SKM-1 treated with dmso at 0.1 percent for 144 hours (cell line): Measurements from ENCODE around the gene GRK3.
A peak's percentile ranks its signal among the peaks of the same experiment; 100 is the strongest.

Experiments
- DNase-seq: peaks from one replicate; lab custom pipeline; 2025; ENCODE audit not compliant: unreplicated experiment; lab: John Stamatoyannopoulos, UW

The GRK3 gene

DNA sequence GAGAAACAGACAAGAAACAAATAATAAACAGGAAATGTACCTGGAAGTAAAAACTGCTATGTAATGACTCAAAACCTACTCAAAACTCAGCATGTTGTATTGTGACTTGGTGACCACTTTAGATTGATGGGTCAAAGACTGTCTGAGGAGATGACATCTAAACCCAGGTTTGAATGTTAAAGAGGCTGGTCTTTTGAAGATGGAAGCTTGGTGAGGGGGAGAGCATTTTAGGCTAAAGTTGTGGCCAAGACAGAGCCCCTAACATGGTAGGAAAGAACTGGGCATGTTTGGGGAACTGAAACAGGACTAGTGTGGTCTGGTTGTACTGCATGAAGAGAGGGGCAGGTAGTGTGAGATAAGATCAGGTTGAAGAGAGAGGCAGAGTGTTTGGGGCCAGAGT, 92.2 kb downstream of the GRK3 start:
- DNase-seq: no peak

DNA sequence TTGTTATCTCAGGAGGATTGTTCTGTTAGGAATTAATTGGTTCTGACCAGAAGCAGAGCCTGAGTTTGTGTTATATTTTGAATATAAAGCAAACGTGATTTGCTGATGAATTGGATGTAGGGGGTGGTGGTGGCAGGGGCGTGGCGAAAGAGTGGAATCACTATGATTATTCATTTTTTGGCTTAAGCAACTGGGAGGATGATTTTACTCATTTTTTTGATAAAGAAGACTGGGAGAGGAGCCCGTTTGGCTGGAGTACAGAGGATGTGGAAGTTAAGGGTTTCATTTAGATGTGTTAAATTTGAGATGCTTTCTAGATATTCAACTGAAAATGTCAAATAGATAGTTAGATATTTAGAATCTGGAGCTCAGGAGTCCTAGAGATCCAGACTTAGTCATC, 94.2 kb downstream of the GRK3 start:
- DNase-seq: no peak

DNA sequence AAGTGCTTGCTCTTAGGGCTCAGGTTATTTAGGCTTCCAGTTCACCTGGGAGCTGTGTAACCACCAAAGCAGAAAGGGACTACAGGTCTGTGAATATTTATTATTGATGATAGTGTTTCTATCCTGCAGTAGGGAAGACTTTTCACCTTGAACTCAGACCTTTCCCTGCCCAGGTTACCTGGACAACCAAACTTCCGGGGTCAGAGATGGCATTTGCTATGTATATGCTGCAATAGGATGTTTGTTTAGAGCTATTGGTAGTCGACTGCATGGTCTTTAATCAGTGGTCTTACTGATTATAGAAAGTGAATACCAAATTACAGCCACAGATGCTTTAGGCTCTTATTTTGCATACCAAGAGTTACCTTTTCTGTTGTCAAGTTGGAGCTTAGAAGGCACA, 94.9 kb downstream of the GRK3 start:
- no peak for DNase-seq

DNA sequence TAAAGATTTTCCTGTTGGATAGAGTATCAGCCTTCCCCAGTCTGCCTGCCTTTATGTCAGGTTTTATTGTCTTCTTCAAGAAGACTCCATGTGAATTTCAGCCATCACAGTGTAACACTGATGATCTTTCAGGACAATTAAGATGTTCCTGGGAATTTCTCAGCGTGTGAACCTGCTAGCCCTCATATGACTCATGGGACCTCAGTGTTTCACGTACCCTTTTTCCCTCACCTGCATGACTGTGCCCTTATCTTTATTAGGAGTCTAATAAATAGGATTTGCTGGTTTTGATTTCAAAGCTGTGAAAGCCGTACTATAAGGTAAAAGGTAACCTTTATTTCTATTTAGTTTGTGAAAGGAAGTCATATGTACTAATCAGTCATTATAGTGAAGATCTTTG, 95.9 kb downstream of the GRK3 start:
- DNase-seq: no peak

DNA sequence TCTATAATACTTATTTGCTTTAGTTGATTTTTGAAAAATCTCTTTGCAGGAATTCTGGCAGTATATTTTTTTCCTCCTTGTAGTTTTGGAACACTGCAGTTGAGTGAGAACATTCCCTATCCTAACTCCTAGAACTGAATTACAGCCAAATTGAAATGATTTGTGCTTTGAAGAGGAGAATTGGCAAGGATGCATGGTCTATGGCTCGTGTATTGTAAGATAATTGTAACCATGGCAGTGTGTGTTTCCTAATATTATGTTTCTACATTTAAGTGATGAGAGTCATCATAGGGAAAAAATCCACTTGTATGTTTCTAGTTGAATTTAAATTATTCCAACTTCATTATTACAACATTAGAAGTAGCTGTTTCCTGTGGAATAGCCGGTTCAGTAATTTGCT, 96.6 kb downstream of the GRK3 start:
- no peak for DNase-seq

DNA sequence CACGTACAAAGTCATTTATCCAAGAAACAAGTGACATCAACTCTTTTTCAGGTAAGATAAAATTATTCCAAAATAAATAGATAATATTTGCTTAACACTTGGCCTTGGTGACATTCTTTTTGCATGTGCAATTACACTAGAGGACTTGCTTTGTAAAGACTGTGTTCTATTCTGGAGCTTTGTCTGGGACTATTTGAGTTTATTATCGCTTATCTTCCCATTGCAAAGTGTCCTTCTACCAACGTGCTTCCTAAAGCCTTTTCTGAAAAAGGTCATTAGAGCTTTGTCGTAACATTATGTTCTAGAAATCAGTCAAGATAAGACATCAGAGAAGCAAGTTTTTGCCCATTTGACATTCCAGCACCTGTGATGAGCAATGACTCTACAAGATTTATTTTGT, 99.2 kb downstream of the GRK3 start:
- DNase-seq: no peak

DNA sequence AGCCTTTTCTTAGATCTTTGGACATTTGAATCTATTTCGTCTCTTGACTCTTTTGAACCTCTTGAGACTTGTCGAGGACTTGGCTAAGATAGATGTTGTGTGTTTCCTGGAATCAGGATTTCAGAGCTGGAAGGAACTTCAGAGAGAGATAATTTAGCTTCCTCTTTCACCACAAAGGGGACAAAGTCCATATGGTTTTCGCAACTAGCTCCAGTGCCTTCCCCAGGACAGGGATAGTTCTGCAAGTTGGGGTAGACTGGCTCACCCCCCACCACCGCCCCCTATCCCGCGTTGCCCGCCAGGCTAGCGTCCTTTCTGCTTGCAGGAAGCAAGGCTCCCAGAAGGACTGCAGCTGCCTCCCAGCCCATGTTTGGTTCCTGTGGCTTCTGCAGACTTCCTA, 101.8 kb downstream of the GRK3 start:
- DNase-seq: peak; percentile 5

DNA sequence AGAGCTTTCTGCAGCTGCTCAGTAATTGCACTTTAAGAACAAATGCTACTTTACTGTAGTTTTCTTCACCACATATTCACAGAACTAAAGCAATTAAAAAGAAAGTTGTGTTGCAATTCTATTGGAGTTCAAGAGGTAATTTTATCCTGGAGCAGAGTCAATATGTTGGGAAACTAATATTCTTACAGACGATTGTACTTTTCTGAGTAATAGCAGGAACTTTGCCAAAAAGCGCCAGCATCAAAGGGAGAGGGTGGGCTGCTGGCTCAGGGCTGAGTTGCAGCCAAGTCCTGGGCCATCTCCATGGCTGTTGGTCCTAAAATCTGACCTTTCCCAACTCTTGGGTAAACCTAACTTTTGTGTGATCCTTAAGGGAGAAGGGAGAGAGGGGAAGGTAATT, 104.0 kb downstream of the GRK3 start:
- no peak for DNase-seq

DNA sequence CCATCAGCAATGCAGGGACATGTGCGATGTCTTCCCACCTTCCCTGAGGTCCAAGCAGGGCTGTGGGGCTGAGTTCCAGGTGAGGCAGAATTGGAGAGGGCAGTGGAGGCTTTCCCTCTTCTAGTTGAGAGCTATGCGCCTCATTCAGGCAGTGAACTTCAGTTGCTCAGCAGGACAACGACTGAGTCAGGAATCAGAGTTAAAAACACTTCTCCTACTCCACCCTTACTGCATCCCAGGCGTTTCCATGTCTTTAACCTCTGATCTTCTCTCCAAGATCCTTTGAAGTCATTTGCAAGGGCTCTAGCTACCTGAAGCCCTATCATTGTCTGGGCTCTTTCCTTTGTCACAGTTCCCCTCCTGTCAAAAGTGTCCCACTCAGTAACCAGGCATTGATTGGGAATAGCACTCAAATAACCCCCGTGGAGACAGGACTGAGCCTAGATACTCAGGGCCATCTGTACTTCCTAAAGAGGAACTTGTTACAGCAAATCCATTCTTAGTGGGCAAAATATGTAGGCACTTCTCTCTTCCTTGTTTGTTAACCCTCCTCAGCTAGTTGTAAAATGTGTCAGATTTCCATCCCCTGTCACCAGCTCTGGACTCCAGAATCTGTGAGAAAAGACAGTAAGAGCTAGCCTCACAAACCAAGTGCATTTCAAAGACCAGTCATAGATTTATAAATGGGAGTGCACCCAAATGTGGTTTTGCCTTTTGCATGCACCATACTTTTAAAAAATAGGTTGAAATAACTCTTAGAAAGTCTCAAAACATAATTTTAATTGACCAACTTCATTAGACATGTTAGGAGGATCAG, 105.0 kb downstream of the GRK3 start:
- peak; percentile 4 for DNase-seq

DNA sequence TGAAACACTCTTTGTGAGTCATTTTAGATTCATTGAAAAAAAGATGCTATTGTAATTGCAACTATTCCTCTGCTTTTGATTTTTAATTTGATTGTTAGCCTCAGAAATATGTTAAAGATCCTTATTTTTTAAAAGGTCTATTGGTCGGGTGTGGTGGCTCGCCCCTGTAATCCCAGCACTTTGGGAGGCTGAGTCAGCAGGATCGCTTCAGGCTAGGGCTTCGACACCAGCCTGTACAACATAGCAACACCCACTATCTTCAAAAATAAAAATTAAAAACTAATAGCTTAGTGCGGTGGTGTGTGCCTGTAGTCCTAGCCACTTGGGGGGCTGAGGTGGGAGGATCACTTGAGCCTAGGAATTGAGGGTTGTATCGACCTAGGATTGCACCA, 105.6 kb downstream of the GRK3 start:
- no peak for DNase-seq

DNA sequence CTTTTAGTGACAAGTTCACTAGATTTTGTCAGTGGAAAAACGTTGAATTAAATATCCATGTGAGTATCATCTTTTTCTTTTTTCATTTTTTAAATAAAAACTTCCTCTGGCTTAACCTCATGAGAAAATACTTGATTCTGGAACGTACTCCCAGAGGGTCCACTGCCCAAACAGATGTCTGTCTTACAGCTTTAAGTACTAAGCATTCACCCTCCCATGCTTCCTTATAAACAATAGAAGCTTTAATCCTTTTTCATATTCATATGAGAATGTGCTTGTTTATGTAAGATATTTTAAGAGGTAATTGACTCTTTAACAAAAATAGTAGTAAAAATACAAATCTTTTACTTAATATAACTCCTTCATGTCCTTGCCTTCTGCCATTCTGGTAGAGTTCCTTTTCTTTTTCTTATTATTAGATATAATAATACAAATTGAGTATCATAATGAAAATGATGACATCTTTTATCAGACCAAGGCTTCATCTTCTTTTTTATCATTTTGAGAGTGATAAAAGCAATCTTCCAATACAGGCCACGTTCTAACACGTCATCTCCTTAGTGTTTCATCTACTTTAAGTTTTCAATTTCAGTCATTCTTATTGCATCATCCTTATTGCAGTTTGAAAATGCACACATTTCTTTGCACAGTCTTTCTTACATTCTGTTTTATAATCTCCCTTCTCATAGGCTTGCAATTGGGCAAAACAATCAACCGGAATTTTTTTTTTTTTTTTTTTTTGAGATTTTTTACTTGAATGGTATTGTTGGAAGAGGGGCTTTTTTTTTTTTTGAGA, 108.0 kb downstream of the GRK3 start:
- no peak for DNase-seq

DNA sequence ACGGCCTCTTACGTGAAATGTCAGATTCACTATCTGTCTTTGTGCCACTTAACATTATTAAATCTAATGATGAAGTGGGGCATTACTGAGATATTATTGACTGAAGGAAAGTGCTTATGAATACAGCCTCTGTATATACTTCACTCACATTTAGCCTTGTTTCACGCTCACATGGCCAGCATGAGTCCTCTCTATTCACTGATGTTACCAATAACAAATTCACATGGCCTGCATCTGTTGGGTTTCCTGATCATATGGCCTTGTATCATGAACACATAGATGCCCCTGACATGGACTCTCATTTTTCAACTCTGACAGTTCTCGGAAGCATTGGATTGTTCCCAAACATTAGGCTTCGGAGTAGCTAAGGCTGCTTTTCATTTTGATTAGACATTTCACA, 109.2 kb downstream of the GRK3 start:
- DNase-seq: no peak

DNA sequence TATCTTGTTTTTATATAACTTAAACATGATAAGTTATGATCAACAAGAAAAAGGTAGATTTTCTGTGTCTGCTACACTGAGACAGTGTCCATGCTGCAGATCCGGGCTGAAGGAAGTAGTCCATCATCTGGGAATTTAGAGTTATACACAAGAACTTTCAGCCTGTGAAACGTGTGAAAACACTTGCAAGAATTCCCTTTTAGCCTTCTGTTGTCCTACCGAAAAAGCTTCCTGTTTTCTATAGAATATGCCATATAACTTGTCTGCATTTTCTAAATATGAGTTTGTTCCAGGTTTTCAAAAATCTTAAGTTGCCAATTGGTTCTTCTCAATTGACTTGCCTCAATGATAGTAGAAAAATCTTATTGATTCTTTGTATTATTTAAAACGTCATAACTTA, 113.2 kb downstream of the GRK3 start:
- DNase-seq: no peak

DNA sequence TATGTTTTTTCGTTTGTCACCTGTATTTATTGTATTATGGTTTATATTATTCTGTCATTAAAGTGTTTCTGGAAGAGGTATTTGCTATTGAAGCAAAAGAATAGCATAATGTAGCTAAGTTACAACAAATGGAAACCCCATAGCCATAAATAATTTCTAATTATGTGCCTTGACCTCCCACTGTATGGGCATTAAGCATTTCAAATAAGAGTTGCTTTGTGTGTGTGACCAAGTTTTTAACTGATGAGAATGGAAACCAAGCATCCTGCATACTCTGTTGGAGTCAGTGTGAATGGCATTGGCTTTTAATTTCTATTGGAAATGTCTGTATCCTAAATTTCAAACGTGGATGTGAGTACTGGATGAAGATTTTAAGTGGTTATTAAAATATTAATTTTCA, 115.6 kb downstream of the GRK3 start:
- DNase-seq: no peak

DNA sequence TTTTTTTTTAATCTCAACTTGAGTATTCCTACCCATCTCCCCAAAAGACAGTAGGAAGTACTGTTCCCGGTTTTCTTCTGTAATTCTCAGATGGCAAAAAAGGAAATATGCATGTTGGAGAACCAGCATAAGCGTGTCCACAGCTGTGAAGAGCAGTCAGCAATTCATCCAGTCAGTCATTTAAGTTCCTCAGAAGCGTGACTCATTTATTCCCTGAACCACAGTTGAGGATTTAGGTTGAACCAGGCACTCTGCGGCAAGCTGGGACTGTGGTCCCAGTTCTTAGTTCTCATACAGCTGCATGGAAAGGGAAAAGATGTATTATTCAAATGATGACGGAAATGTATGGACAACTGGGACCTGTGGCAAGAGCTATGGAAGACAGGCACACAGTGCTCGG, 116.5 kb downstream of the GRK3 start:
- no peak for DNase-seq

DNA sequence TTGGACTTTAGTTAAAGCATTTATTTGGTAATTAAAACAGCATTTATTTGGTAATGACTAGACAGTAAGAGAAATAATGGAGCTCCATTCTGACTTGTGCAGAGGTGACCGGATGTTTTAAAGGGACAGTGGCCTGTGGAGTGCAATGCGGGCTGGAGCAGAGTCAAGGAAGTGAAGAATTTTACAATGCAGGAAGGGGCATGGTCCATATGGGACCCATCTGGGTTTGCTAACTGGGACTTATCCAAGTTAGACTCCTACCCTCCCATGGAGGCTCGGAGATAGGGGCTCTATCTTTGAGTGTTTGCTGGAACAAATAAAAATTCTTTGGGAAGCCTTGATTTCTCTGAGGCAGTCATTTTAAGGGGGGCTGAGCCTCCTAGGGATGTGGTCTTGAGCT, 117.6 kb downstream of the GRK3 start:
- no peak for DNase-seq

DNA sequence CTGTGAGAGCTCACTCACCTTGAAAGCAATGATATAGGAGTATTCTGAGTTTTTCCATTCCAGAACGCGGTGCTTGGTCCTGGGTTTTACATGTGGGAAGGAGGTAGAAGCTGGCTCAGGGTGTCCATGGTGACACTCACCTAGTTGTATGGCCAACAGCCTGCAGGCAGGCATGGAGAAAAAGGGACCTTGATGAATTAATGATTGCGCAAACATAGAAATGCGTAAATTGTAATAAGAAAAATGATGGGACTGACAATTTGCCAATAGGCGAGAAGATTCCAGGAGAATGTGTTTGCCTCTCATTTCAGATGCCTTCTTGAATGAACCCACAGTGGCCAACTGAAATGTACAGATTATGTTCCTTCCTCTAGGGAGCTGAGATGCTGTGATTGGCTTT, 124.2 kb downstream of the GRK3 start:
- no peak for DNase-seq

DNA sequence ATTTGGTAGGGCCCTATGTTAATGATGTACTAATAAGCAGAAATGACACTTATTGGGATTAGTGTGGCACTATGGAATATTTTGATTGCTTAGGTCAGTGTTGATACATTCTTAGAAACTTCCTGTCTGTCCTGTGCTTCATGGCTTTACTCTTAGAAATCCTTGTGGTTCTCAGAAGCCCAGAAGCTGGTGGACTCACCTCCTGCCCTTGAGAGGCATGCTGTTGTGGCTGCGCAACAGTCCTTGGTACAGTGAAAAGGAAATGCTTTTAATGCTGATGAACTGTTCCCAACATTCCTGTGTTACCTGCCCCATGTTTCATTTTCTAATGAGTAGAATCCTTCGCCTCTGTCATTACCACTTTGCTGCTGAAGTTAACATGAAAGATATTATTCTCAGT, 125.2 kb downstream of the GRK3 start:
- no peak for DNase-seq

DNA sequence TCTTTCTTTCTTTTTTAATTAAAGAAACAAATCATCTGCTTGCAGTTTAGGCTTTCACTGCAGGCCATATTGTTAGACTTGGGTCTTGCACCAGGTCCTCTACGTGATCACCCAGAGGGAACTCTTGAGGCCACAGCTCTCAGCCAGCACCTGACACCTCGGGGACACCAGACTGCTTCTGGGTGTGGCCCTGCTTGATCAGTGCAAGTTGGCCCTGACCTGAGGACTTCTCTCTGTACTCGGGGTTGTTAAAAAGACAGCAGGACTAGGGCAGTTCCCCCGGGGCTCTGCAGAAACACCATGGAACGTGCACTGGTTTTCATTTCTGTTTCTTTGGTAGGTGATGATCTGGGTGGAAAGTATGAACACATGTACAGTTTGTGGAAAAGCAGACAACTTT, 126.3 kb downstream of the GRK3 start:
- no peak for DNase-seq

DNA sequence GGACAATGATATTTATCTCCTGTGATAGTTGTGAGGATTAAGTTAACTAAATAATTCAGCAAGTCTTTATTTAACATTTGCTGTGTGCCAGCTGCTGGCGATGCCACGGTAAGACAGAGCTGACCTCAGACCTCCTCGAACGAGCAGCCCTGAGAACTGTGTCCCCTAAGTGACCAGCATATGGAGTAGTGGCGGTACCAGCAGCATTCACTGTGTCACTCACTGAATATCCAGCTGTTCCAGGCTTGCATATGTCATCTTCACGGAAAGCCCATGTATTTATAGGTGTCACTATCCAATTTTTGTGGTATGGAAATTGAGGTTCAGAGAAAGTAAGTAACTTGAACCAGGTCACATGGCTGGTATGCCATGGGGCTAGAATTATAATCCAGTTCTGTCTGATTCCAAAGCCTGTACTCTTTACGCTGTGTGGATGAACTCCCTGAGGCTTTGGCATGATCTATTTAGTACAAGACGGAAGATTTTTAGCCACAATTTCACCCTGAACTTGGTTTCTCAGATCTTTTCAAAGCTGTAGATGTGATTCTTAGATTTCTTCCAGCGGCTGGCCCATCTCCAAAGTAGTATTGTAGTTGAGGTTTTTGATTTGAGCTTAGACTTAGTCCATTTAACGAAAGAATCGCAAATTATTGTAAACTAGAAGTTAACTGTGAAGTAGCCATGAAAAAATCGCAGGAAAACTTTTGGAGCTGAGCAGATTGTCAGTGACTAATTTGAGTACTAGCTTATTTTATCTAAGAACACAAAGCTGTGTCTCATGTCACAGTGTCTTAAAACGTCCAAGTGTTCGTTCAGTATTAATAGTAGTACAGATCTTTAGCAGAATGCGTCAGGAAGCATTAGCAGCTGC, 128.2 kb downstream of the GRK3 start:
- no peak for DNase-seq

DNA sequence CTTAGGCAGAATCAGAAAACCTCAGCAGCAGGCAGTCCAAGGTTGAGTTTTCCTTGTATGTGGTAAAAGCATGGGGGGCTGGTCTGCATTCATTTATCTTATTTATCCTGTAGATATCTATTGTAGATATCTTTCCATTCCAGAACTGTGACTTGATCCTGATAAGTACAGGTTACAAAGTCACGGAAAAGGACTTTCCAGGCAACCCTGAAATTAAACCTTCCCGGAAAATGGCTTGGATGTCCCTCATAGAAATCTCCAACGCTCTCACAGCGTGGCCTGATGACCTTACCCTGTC, 128.7 kb downstream of the GRK3 start:
- DNase-seq: no peak
